Naive B cell (primary cell): ENCODE results near the gene MGAT1. TPM values are rescaled to one million over a fixed set of nuclear protein-coding genes. Genes with fewer than 3 reads are reported as not detected.

ENCODE experiments used
- ATAC-seq, 2 donors: fragments of 150-1000 bp; cut with Tn5 transposase; 2 replicates each; pipeline ENCODE4 v1.10.0; 2021; ENCODE audit warnings: low read depth in 2 of 2, mild to moderate bottlenecking in 2 of 2, moderate library complexity in 2 of 2
- DNase-seq: peaks from one replicate; pipeline ENCODE4 v3.0.0; 2022
- H3K27ac Mint-ChIP-seq, 6 donors: one replicate each; pipeline ENCODE4 v1.8.0; 2020 to 2022; ENCODE audit warnings: mild to moderate bottlenecking in 6 of 6, mixed read lengths in 6 of 6, moderate library complexity in 5 of 6, inconsistent platforms in 2 of 6
- H3K27me3 Mint-ChIP-seq, 3 donors: one replicate each; pipeline ENCODE4 v1.8.0; 2021 to 2022; ENCODE audit warnings: mixed read lengths in 3 of 3, mild to moderate bottlenecking in 1 of 3
- H3K36me3 Mint-ChIP-seq, 2 donors: one replicate each; pipeline ENCODE4 v1.8.0; 2020 to 2022; ENCODE audit warnings: mixed read lengths in 2 of 2, inconsistent platforms in 1 of 2, mild to moderate bottlenecking in 1 of 2
- H3K4me1 Mint-ChIP-seq, 3 donors: one replicate each; pipeline ENCODE4 v1.8.0; 2020 to 2022; ENCODE audit warnings: mixed read lengths in 3 of 3, inconsistent platforms in 1 of 3, mild to moderate bottlenecking in 1 of 3, moderate library complexity in 1 of 3
- H3K4me3 Mint-ChIP-seq, 8 donors: one replicate each; pipeline ENCODE4 v1.8.0; 2020 to 2022; ENCODE audit warnings: mild to moderate bottlenecking in 8 of 8, mixed read lengths in 8 of 8, moderate library complexity in 8 of 8, inconsistent platforms in 2 of 8
- H3K9me3 Mint-ChIP-seq, 7 donors: one replicate each; pipeline ENCODE4 v1.8.0; 2020 to 2022; ENCODE audit warnings: mixed read lengths in 7 of 7, mild to moderate bottlenecking in 5 of 7, inconsistent platforms in 2 of 7, moderate library complexity in 1 of 7
- polyA plus RNA-seq, 6 donors: library from polyadenylated mRNA; unstranded; fragments of 300-500 nt; fragmentation: Illumina TruSeq; gene quantifications; one replicate each; pipeline ENCODE4 v1.2.3, GENCODE V29; 2021; ENCODE audit warnings: low read depth in 6 of 6

The MGAT1 gene
- polyA plus RNA-seq, 6 donors from 2014 or later, result 71.9 to 121 (median 84.2) TPM

DNA sequence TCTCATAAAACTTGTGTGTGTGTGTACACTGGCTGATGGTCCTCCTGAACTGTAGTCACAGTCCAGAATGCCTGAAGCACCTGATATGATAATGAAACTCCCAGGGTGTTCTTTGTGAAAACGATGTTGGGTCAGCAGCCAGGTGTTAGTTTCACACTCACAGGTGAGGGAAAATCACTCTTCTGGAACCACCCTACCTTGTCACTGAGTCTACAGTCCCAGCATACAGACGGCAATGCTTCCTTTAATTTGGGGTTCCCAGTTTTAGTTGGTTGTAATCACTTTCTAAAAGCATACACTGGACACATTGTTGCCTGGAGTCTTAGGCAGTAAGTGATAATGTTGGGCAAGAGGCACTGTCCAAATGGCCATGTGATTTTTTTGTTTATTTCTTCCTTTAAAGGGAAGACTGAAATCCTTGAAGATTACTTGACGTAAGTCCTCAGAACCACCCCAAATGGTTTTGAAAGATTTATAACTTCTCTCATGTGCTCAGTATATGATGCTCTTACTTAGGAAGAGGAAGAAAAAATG lies 18.2 kb upstream of the MGAT1 start:
- ATAC-seq (peak; percentile 73 to 76), DNase-seq (no peak)
- Mint-ChIP-seq H3K4me1 (peaks cover 38 to 49% (median 38%) of the 10 kb centered on the region in 3 donors), H3K4me3 (peak overlapping the region in 6 of 8 donors; percentile 2 to 53 (median 22)), H3K36me3 (no peaks in the 10 kb centered on the region), H3K27me3 (no peaks in the 10 kb centered on the region), H3K9me3 (no peaks in the 10 kb centered on the region), H3K27ac (peak overlapping the region; percentile 33 to 98 (median 80))

- no peak for ATAC-seq
- Mint-ChIP-seq H3K4me1 (peaks cover 47 to 61% (median 47%) of the 10 kb centered on the region in 3 donors), H3K9me3 (no peaks in the 10 kb centered on the region), H3K27ac (peak overlapping the region in 1 of 6 donors; percentile 25), H3K27me3 (no peaks in the 10 kb centered on the region), H3K36me3 (no peaks in the 10 kb centered on the region), H3K4me3 (no peak overlapping the region)
- no peak for DNase-seq
Observed at GRCh38 chr5:180818677-180819341, 16.2 kb upstream of the MGAT1 start.

- peak overlapping the region in 1 of 6 donors; percentile 7 for H3K27ac Mint-ChIP-seq
- ATAC-seq, result no peak
- no peaks in the 10 kb centered on the region for H3K36me3 Mint-ChIP-seq
- no peaks in the 10 kb centered on the region for H3K27me3 Mint-ChIP-seq
- peak overlapping the region in 3 of 8 donors; percentile 6 to 51 (median 21) for H3K4me3 Mint-ChIP-seq
- DNase-seq, result no peak
- no peaks in the 10 kb centered on the region for H3K9me3 Mint-ChIP-seq
- peaks cover 47 to 64% (median 52%) of the 10 kb centered on the region in 3 donors for H3K4me1 Mint-ChIP-seq
Observed at GRCh38 chr5:180817893-180818674, 15.5 kb upstream of the MGAT1 start.

DNA sequence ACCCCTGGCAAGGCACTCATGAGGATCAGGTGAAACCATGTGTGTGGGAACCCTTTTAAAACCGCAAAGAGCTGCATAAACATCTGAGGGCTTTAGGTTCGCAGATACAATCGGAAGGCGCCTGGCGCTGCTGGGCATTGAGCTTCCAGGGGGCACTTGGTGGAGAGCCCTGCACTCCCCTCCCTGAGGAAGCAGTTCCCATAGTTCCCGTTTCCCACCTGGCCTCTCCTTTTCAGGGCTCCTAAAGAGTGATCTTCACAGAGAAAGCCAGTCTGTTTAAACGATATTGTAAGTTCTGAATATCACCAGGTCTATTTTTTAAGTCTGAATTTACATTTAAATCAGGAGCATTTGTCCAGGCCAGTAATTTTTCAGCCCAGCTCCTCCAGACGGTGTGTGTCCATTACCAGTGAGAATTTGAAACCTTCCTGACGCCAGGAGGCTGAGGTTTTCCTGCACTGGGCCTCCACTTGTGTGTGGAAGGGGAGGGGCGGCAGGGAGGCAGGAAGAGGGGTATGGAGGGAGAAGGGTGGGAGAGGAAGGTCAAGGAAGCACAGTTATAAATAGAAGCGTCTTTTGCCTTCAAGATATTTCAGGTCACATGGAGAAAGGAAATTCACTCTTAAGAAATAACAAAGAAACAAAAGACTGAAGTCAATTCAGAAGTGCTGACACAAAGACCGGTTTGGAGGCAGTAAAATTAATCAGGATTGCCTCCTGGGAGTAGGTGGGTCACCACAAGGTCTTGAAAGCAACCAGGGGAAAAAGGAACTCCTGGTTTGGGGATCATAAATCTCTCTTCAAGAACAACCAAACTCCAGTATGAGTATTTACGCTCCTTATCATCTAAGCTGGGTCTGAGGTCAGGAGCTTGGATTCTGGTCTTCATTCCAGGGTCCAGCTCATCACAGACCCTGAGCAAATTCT lies 14.3 kb upstream of the MGAT1 start:
- ATAC-seq (peak; percentile 30 to 31), DNase-seq (no peak)
- Mint-ChIP-seq H3K4me3 (peak overlapping the region; percentile 45 to 84 (median 74)), H3K27me3 (no peaks in the 10 kb centered on the region), H3K27ac (peak overlapping the region in 3 of 6 donors; percentile 68 to 88 (median 83)), H3K9me3 (no peaks in the 10 kb centered on the region), H3K4me1 (peaks cover 48 to 69% (median 63%) of the 10 kb centered on the region in 3 donors), H3K36me3 (no peaks in the 10 kb centered on the region)

- H3K27me3 Mint-ChIP-seq, result no peaks in the 10 kb centered on the region
- no peaks in the 10 kb centered on the region for H3K36me3 Mint-ChIP-seq
- no peaks in the 10 kb centered on the region for H3K9me3 Mint-ChIP-seq
- peak overlapping the region in 3 of 8 donors; percentile 7 to 39 (median 32) for H3K4me3 Mint-ChIP-seq
- ATAC-seq (no peak), DNase-seq (no peak)
- peaks cover 45 to 64% (median 58%) of the 10 kb centered on the region in 3 donors for H3K4me1 Mint-ChIP-seq
- peak overlapping the region in 2 of 6 donors; percentile 89 to 94 for H3K27ac Mint-ChIP-seq
Observed at GRCh38 chr5:180815293-180815917, 12.8 kb upstream of the MGAT1 start.

DNA sequence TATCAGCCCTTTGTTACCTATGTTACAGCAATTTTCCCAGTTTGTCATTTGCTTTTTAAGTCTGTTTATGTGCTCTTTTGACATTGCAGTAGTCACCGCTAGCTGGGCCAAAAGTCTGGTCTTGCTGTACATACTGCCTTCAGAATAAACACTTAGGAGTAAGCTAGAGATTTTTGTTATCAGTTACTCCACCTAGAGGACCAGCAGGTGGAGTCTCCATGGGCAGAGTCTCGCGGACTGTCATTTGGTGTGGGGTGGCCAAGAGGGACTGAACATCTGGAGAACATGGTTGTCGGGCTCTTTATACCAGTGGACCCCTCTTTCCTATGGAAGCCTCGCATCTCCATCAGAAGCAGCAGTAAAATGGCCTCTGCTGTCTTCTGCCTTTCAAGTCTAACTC lies 10.8 kb upstream of the MGAT1 start:
- peak overlapping the region in 1 of 6 donors; percentile 90 for H3K27ac Mint-ChIP-seq
- H3K4me1 Mint-ChIP-seq, result peaks cover 51 to 69% (median 65%) of the 10 kb centered on the region in 3 donors

GRCh38 chr5:180811623-180812124 lies 9.1 kb upstream of the MGAT1 start:
- H3K27ac Mint-ChIP-seq, result peak overlapping the region; percentile 90 to 100 (median 94)
- H3K4me1 Mint-ChIP-seq, result peaks cover 56 to 70% (median 69%) of the 10 kb centered on the region in 3 donors
- H3K36me3 Mint-ChIP-seq, result peaks cover 0 to 4% of the 10 kb centered on the region in 2 donors
- H3K27me3 Mint-ChIP-seq, result no peaks in the 10 kb centered on the region
- DNase-seq (no peak), ATAC-seq (no peak)
- peak overlapping the region; percentile 74 to 98 (median 92) for H3K4me3 Mint-ChIP-seq
- no peaks in the 10 kb centered on the region for H3K9me3 Mint-ChIP-seq

More for the DNA sequence above, 10.8 kb upstream of the MGAT1 start:
- DNase-seq, result no peak
- Mint-ChIP-seq H3K9me3 (no peaks in the 10 kb centered on the region), H3K36me3 (no peaks in the 10 kb centered on the region), H3K4me3 (peak overlapping the region in 4 of 8 donors; percentile 25 to 88 (median 54)), H3K27me3 (no peaks in the 10 kb centered on the region)
- ATAC-seq, result no peak

DNA sequence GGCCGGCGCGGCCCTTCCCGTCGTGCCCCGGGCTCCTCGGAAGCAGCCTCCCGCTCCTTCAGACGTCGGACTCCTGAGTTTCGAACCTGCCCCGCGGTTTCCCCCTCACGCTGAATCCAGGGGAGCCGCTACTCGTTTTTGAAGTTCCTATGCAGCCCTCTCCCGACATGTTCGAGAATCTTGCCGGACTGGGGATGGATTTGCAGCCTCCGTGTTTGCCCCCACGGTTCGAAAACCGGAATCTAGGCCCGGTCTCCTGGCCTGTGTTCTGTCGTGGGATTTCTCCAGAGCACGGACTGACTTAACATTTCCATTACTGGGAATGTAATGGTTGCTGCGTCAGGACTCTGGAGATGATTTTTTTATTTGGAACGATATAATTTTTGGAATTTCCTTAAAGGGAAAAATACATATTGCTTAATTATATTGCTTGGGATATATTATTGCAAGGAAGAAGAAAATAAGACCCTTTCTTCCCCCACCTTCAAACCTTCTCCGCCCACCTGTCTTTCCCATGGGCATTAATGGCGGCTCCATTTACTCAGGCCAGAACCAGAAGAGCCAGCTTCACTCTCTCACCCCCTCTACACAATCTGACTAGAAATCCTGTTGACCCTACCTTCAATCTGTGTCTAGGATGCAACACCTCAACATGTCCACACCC lies 8.5 kb upstream of the MGAT1 start:
- no peaks in the 10 kb centered on the region for H3K27me3 Mint-ChIP-seq
- H3K4me3 Mint-ChIP-seq, result peak overlapping the region; percentile 74 to 98 (median 92)
- peaks cover 58 to 72% (median 69%) of the 10 kb centered on the region in 3 donors for H3K4me1 Mint-ChIP-seq
- DNase-seq, result no peak
- peak overlapping the region; percentile 90 to 100 (median 97) for H3K27ac Mint-ChIP-seq
- no peaks in the 10 kb centered on the region for H3K9me3 Mint-ChIP-seq
- H3K36me3 Mint-ChIP-seq, result peaks cover 0 to 5% of the 10 kb centered on the region in 2 donors
- no peak for ATAC-seq

- Mint-ChIP-seq H3K27me3 (no peaks in the 10 kb centered on the region), H3K27ac (peak overlapping the region; percentile 90 to 100 (median 99))
- DNase-seq, result peak; percentile 96
Observed at GRCh38 chr5:180810210-180810958, 7.8 kb upstream of the MGAT1 start.

GRCh38 chr5:180809403-180810209 lies 7.0 kb upstream of the MGAT1 start:
- DNase-seq (peak; percentile 90), ATAC-seq (peak; percentile 61 to 63)
- no peaks in the 10 kb centered on the region for H3K27me3 Mint-ChIP-seq
- peaks cover 63 to 78% (median 73%) of the 10 kb centered on the region in 3 donors for H3K4me1 Mint-ChIP-seq
- peak overlapping the region; percentile 74 to 99 (median 97) for H3K4me3 Mint-ChIP-seq
- peak overlapping the region; percentile 90 to 100 (median 99) for H3K27ac Mint-ChIP-seq
- peaks cover 0 to 5% of the 10 kb centered on the region in 2 donors for H3K36me3 Mint-ChIP-seq
- H3K9me3 Mint-ChIP-seq, result peaks cover 0 to 4% (median 0%) of the 10 kb centered on the region in 7 donors

More at GRCh38 chr5:180810210-180810958, 7.8 kb upstream of the MGAT1 start:
- Mint-ChIP-seq H3K4me3 (peak overlapping the region; percentile 74 to 99 (median 97)), H3K9me3 (no peaks in the 10 kb centered on the region), H3K4me1 (peaks cover 59 to 76% (median 70%) of the 10 kb centered on the region in 3 donors), H3K36me3 (peaks cover 0 to 5% of the 10 kb centered on the region in 2 donors)
- peak; percentile 72 to 75 for ATAC-seq
